HFF-Myc (cell line): Measurements from ENCODE around the gene TTC23.

Experiments
- DNase-seq: peaks from one replicate; pipeline ENCODE4 v3.0.0-alpha.2; 2011; ENCODE audit warnings: low read depth; ENCODE audit errors: extremely low read depth
- H3K4me3 ChIP-seq: replicated peaks from 2 replicates; pipeline ENCODE4 v1.5.1; 2011; ENCODE audit warnings: low read depth, mild to moderate bottlenecking, control low read depth, low read length
- CTCF ChIP-seq: IDR thresholded peaks from 2 replicates; pipeline ENCODE4 v1.5.1; 2012; ENCODE audit warnings: mild to moderate bottlenecking, low read depth, low read length, control low read depth; ENCODE audit errors: missing control alignments

The TTC23 gene

DNA sequence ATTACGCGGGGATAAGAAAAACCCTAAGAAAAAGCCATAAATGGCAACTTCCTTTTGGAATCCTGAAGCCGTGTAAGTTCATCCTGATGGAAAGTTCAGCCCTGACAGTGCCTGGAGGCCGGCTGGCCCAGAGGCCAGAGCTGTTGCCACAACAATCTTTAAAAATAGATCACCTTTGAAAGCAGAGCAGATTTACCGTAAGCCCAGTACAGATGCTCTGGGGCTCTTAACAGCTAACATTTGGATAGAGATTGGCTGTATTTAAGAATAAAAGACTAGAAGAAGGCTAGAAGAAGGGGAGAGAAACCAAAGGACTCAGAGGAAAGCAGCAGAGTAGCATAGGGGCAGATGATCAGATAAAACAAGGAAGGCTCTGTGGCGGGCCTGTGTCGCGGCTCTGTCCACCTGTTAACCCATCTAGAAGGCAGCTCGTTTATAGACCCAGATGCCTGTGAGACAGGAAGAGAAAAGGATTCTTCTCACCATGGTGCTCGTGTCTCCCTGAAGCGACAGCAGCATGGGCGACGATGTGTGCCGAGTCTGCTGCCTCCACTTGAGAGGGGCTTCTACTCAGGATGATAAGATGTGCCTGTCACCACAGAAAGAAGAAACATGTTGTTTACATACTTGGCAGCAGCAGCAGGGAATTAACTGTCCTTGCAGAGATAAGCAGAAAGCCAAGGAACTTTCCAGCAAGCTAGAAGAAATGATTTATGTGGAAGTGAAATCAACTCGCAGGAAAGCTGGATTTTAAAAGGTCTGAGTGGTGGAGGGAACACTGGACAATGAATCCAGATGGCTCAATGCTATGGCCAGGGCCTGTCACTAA, 74.6 kb downstream of the TTC23 start:
- no peak for DNase-seq
- TF ChIP-seq CTCF: no peak
- no peak overlapping the region for H3K4me3 ChIP-seq

DNA sequence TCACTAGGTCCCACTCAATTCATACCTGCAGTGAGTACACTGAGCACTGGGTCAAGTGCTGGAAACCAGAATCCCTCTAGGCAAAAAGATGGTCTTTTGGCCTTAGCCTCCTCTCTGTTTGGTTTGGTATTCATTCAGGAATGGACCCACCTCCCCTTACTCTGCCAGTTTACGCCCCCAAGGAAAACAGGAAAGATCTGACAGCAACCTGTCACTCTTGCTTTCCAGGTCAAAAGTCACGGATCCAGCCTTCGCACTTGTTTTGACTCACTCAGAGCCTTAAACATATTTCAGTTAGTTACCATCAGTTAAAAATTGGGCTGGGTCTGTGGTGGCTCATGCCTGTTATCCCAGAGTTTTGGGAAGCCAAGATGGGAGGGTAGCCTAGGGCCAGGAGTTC, 76.4 kb downstream of the TTC23 start:
- H3K4me3 ChIP-seq: no peak overlapping the region
- DNase-seq: no peak
- no peak for TF ChIP-seq CTCF

GRCh38 chr15:99172171-99172570, 77.2 kb downstream of the TTC23 start:
- no peak for TF ChIP-seq CTCF
- DNase-seq: no peak
- no peak overlapping the region for H3K4me3 ChIP-seq

GRCh38 chr15:99170476-99171065, 78.8 kb downstream of the TTC23 start:
- no peak overlapping the region for H3K4me3 ChIP-seq
- DNase-seq: no peak
- TF ChIP-seq CTCF: no peak

- no peak for DNase-seq
- TF ChIP-seq CTCF: no peak
- no peak overlapping the region for H3K4me3 ChIP-seq
These were observed 79.5 kb downstream of the TTC23 start for GRCh38 chr15:99169769-99170311.

GRCh38 chr15:99168601-99169580, 80.5 kb downstream of the TTC23 start:
- H3K4me3 ChIP-seq: no peak overlapping the region
- no peak for TF ChIP-seq CTCF
- no peak for DNase-seq
